ENCODE data around the gene CHID1.

- TF ChIP-seq CTCF (IDR thresholded peaks at IDR 0.05) (no peak), EZH2phosphoT487 (IDR thresholded peaks at IDR 0.05) (no peak), EZH2 (IDR thresholded peaks at IDR 0.05) (no peak)
Observed at GRCh38 chr11:870127-870413, 40.5 kb downstream of the CHID1 start.
